T-cell (primary cell): ENCODE results near the gene LIPM. TPM values are rescaled to one million over a fixed set of nuclear protein-coding genes. Genes with fewer than 3 reads are reported as not detected.
A peak's percentile ranks its signal among the peaks of the same experiment; 100 is the strongest.

Experiments used
- ATAC-seq, 4 experiments: fragments of 200-7000 bp in 3 of 4; fragments of 150-1000 bp in 1 of 4; cut with Tn5 transposase; replicated peaks in 1 of 4; 1 replicate in 3 of 4; 2 replicates in 1 of 4; pipeline ENCODE4 v1.10.0; 2021; ENCODE audit warnings: moderate library complexity in 3 of 4, mild to moderate bottlenecking in 2 of 4, moderate number of reproducible peaks in 1 of 4
- CTCF ChIA-PET, 2 donors: fragments of 300-600 bp; sonication (Branson Sonifier 250); formaldehyde crosslinking; loops; one replicate each; lab custom pipeline; 2022; ENCODE audit warnings: antibody characterized with exemption in 2 of 2; lab: Charles Lee
- POLR2A ChIA-PET, 2 donors: fragments of 300-600 bp; sonication (Branson Sonifier 250); formaldehyde crosslinking; loops; one replicate each; lab custom pipeline; 2022; ENCODE audit warnings: antibody characterized with exemption in 2 of 2; lab: Charles Lee
- DNase-seq, 35 experiments: peaks; one replicate each; pipeline versions ENCODE4 v3.0.0 to v3.0.0-alpha.2; 2013 to 2023
- H3K27ac ChIP-seq: one replicate; pipeline ENCODE4 v1.5.1; 2013; ENCODE audit warnings: low read length
- H3K27me3 ChIP-seq, 2 experiments: replicated peaks in 1 of 2; 1 replicate in 1 of 2; 2 replicates in 1 of 2; pipeline versions ENCODE4 v1.6.1 to v1.7.0; 2013; ENCODE audit warnings: low read length in 1 of 2, mixed read lengths in 1 of 2; ENCODE audit not compliant: control insufficient read depth in 2 of 2, insufficient read depth in 2 of 2; ENCODE audit errors: extremely low read depth in 1 of 2
- H3K36me3 ChIP-seq, 2 donors: 1 replicate in 1 of 2; 2 replicates in 1 of 2; pipeline versions ENCODE4 v1.6.1 to v1.7.0; 2013; ENCODE audit warnings: low read length in 1 of 2; ENCODE audit not compliant: control insufficient read depth in 2 of 2, insufficient read depth in 1 of 2; ENCODE audit errors: extremely low read depth in 1 of 2
- H3K4me1 ChIP-seq, 2 experiments: 1 replicate in 1 of 2; 2 replicates in 1 of 2; pipeline versions ENCODE4 v1.6.1 to v1.7.0; 2013; ENCODE audit warnings: low read length in 2 of 2, mixed read lengths in 1 of 2; ENCODE audit not compliant: insufficient read depth in 2 of 2, control insufficient read depth in 1 of 2; ENCODE audit errors: extremely low read depth in 1 of 2
- H3K4me3 ChIP-seq, 2 donors: 1 replicate in 1 of 2; 2 replicates in 1 of 2; pipeline versions ENCODE4 v1.5.1 to v1.7.0; 2013; ENCODE audit warnings: mild to moderate bottlenecking in 2 of 2, low read length in 1 of 2, moderate library complexity in 1 of 2; ENCODE audit not compliant: control insufficient read depth in 1 of 2; ENCODE audit errors: extremely low read depth in 1 of 2
- H3K9me3 ChIP-seq: 2 replicates; pipeline ENCODE4 v1.7.0; 2013
- H3K27ac Mint-ChIP-seq, 2 donors: one replicate each; pipeline ENCODE4 v1.8.0; 2020 to 2021; ENCODE audit warnings: mild to moderate bottlenecking in 2 of 2, mixed read lengths in 2 of 2
- H3K27me3 Mint-ChIP-seq, 2 donors: one replicate each; pipeline ENCODE4 v1.8.0; 2021 to 2022; ENCODE audit warnings: mixed read lengths in 2 of 2
- H3K36me3 Mint-ChIP-seq: one replicate; pipeline ENCODE4 v1.8.0; 2021; ENCODE audit warnings: mixed read lengths
- H3K4me1 Mint-ChIP-seq, 3 donors: one replicate each; pipeline ENCODE4 v1.8.0; 2020 to 2022; ENCODE audit warnings: mixed read lengths in 3 of 3, mild to moderate bottlenecking in 1 of 3
- H3K4me3 Mint-ChIP-seq, 3 donors: one replicate each; pipeline ENCODE4 v1.8.0; 2020 to 2022; ENCODE audit warnings: mild to moderate bottlenecking in 3 of 3, mixed read lengths in 3 of 3, moderate library complexity in 3 of 3
- H3K9me3 Mint-ChIP-seq, 3 donors: one replicate each; pipeline ENCODE4 v1.8.0; 2020 to 2022; ENCODE audit warnings: mixed read lengths in 3 of 3
- WGBS: methylation state at CpG from one replicate; pipeline ENCODE4 v1.1.5; 2013; ENCODE audit warnings: missing lambda C conversion rate; ENCODE audit not compliant: insufficient coverage; 5-methylcytosine and 5-hydroxymethylcytosine counted together
- total RNA-seq, 35 experiments: library from RNA in 6 of 35; stranded (reverse) in 6 of 35; fragments of 120-200 nt in 1 of 35; gene quantifications; one replicate each; pipeline versions ENCODE4 v1.2.1 to v1.2.4 and lab custom pipeline; 2013 to 2026

LIPM gene
- total RNA-seq, 5 donors from 2014 or later (not counting 1 experiment from before 2014, with no cell fraction given) = not detected

- H3K4me3 ChIP-seq = no peak overlapping the region
- ChIA-PET CTCF (interaction anchor here (0.5 to 2.5 kb wide), 8 partner anchors 8 to 267 kb away, joined by 3 to 17 read pairs (median 4); no protein-coding TSS in a partner anchor), POLR2A (no interaction called here)
- H3K36me3 ChIP-seq = no peaks in the 10 kb centered on the region
- Mint-ChIP-seq H3K27ac (no peak overlapping the region), H3K36me3 (no peaks in the 10 kb centered on the region), H3K9me3 (peaks cover 0 to 4% (median 0%) of the 10 kb centered on the region in 3 donors), H3K27me3 (no peaks in the 10 kb centered on the region), H3K4me3 (no peak overlapping the region), H3K4me1 (peaks cover 68 to 77% (median 74%) of the 10 kb centered on the region in 3 donors)
- ATAC-seq (no peak), DNase-seq (no peak)
- no CpG with 5 or more reads among the region's 2 CpGs for WGBS
- no peaks in the 10 kb centered on the region for H3K9me3 ChIP-seq
- no peak overlapping the region for H3K27ac ChIP-seq
- peaks cover 37 to 52% of the 10 kb centered on the region in 2 experiments for H3K4me1 ChIP-seq
- H3K27me3 ChIP-seq = no peaks in the 10 kb centered on the region
Observed at GRCh38 chr10:88827671-88828070, 25.1 kb downstream of the LIPM start.

GRCh38 chr10:88828310-88828709 is 25.8 kb downstream of the LIPM start:
- Mint-ChIP-seq H3K27me3 (no peaks in the 10 kb centered on the region), H3K9me3 (peaks cover 0 to 4% (median 0%) of the 10 kb centered on the region in 3 donors), H3K4me1 (peaks cover 72 to 78% (median 76%) of the 10 kb centered on the region in 3 donors), H3K4me3 (no peak overlapping the region), H3K27ac (no peak overlapping the region), H3K36me3 (no peaks in the 10 kb centered on the region)
- WGBS = no CpG with 5 or more reads among the region's 1 CpG
- no peaks in the 10 kb centered on the region for H3K27me3 ChIP-seq
- ChIA-PET POLR2A (interaction anchor here in 1 of 2 donors (0.8 kb wide), 1 partner anchor 261 kb away, joined by 3 read pairs; no protein-coding TSS in a partner anchor), CTCF (interaction anchor here (0.5 to 2.5 kb wide), 6 partner anchors 8 to 268 kb away, joined by 3 to 17 read pairs (median 4); no protein-coding TSS in a partner anchor)
- peaks cover 41 to 58% of the 10 kb centered on the region in 2 experiments for H3K4me1 ChIP-seq
- DNase-seq (no peak), ATAC-seq (no peak)
- H3K9me3 ChIP-seq = no peaks in the 10 kb centered on the region
- no peak overlapping the region for H3K27ac ChIP-seq
- H3K36me3 ChIP-seq = no peaks in the 10 kb centered on the region
- no peak overlapping the region for H3K4me3 ChIP-seq

GRCh38 chr10:88830643-88831268 is 28.2 kb downstream of the LIPM start:
- H3K4me3 Mint-ChIP-seq = peak overlapping the region in 1 of 3 donors; percentile 34
- H3K36me3 Mint-ChIP-seq = no peaks in the 10 kb centered on the region
- Histone ChIP-seq H3K4me1 (peaks cover 37 to 55% of the 10 kb centered on the region in 2 experiments), H3K36me3 (no peaks in the 10 kb centered on the region), H3K27me3 (no peaks in the 10 kb centered on the region), H3K9me3 (no peaks in the 10 kb centered on the region), H3K27ac (no peak overlapping the region), H3K4me3 (no peak overlapping the region)
- H3K9me3 Mint-ChIP-seq = no peaks in the 10 kb centered on the region
- POLR2A ChIA-PET = interaction anchor here in 1 of 2 donors (0.6 kb wide), 1 partner anchor 964 kb away, joined by 4 read pairs; no protein-coding TSS in a partner anchor
- ATAC-seq = no peak
- DNase-seq = no peak
- peaks cover 60 to 66% (median 64%) of the 10 kb centered on the region in 3 donors for H3K4me1 Mint-ChIP-seq
- 59% methylated on average over 6 of the region's 9 CpGs for WGBS
- H3K27me3 Mint-ChIP-seq = no peaks in the 10 kb centered on the region
- H3K27ac Mint-ChIP-seq = peak overlapping the region; percentile 41 to 72
- CTCF ChIA-PET = interaction anchor here (1.3 to 2.3 kb wide), 5 partner anchors 9 to 248 kb away, joined by 4 to 15 read pairs (median 6); partner anchors contain the start of gene RNLS (in 1 of the 2)

- DNase-seq (peak in 33 of 35 experiments; percentile 22 to 75 (median 46)), ATAC-seq (peak; percentile 64 to 80 (median 75))
- H3K4me1 Mint-ChIP-seq = peaks cover 51 to 56% (median 54%) of the 10 kb centered on the region in 3 donors
- Histone ChIP-seq H3K4me3 (no peak overlapping the region), H3K27me3 (no peaks in the 10 kb centered on the region), H3K36me3 (no peaks in the 10 kb centered on the region), H3K9me3 (no peaks in the 10 kb centered on the region), H3K4me1 (peaks cover 28 to 47% of the 10 kb centered on the region in 2 experiments), H3K27ac (no peak overlapping the region)
- CTCF ChIA-PET = interaction anchor here (0.5 to 2.3 kb wide), 6 partner anchors 10 to 503 kb away, joined by 4 to 15 read pairs (median 6); partner anchors contain the start of gene RNLS (in 1 of the 2)
- H3K9me3 Mint-ChIP-seq = no peaks in the 10 kb centered on the region
- H3K27ac Mint-ChIP-seq = peak overlapping the region; percentile 4 to 23
- H3K4me3 Mint-ChIP-seq = peak overlapping the region in 2 of 3 donors; percentile 11 to 34
- H3K36me3 Mint-ChIP-seq = no peaks in the 10 kb centered on the region
- 0% methylated on average over 4 of the region's 8 CpGs for WGBS
- POLR2A ChIA-PET = interaction anchor here in 1 of 2 donors (0.6 kb wide), 1 partner anchor 965 kb away, joined by 4 read pairs; no protein-coding TSS in a partner anchor
- H3K27me3 Mint-ChIP-seq = no peaks in the 10 kb centered on the region
Observed at GRCh38 chr10:88831709-88832108, 29.2 kb downstream of the LIPM start.

- DNase-seq = no peak
- Mint-ChIP-seq H3K4me1 (peaks cover 44 to 50% (median 48%) of the 10 kb centered on the region in 3 donors), H3K9me3 (no peaks in the 10 kb centered on the region), H3K27ac (no peak overlapping the region), H3K4me3 (no peak overlapping the region), H3K27me3 (no peaks in the 10 kb centered on the region), H3K36me3 (no peaks in the 10 kb centered on the region)
- ATAC-seq = no peak
- peaks cover 24 to 42% of the 10 kb centered on the region in 2 experiments for H3K4me1 ChIP-seq
- no peaks in the 10 kb centered on the region for H3K36me3 ChIP-seq
- no peaks in the 10 kb centered on the region for H3K27me3 ChIP-seq
- ChIA-PET POLR2A (interaction anchor here in 1 of 2 donors (0.5 kb wide), 1 partner anchor 9 kb away, joined by 3 read pairs; no protein-coding TSS in a partner anchor), CTCF (interaction anchor here (1.2 to 2.3 kb wide), 7 partner anchors 11 to 249 kb away, joined by 3 to 15 read pairs (median 6); partner anchors contain the start of gene RNLS (in 1 of the 2))
- H3K27ac ChIP-seq = no peak overlapping the region
- no peak overlapping the region for H3K4me3 ChIP-seq
- H3K9me3 ChIP-seq = no peaks in the 10 kb centered on the region
Observed at GRCh38 chr10:88832376-88832775, 29.8 kb downstream of the LIPM start.

GRCh38 chr10:88833156-88833555 is 30.6 kb downstream of the LIPM start:
- ChIA-PET POLR2A (no interaction called here), CTCF (interaction anchor here (0.6 to 1.6 kb wide), 4 partner anchors 97 to 279 kb away, joined by 3 to 6 read pairs (median 4); no protein-coding TSS in a partner anchor)
- H3K4me3 Mint-ChIP-seq = no peak overlapping the region
- Histone ChIP-seq H3K36me3 (no peaks in the 10 kb centered on the region), H3K4me3 (no peak overlapping the region), H3K27me3 (no peaks in the 10 kb centered on the region), H3K9me3 (no peaks in the 10 kb centered on the region), H3K4me1 (peaks cover 24 to 39% of the 10 kb centered on the region in 2 experiments), H3K27ac (no peak overlapping the region)
- H3K27me3 Mint-ChIP-seq = no peaks in the 10 kb centered on the region
- ATAC-seq (no peak), DNase-seq (no peak)
- H3K9me3 Mint-ChIP-seq = no peaks in the 10 kb centered on the region
- peaks cover 40 to 44% (median 44%) of the 10 kb centered on the region in 3 donors for H3K4me1 Mint-ChIP-seq
- peak overlapping the region; percentile 56 for H3K27ac Mint-ChIP-seq
- no CpG with 5 or more reads among the region's 2 CpGs for WGBS
- H3K36me3 Mint-ChIP-seq = no peaks in the 10 kb centered on the region
